Esophagus (tissue), 2 donors: ENCODE measurements around the gene TTC1. TPM values are rescaled to one million over a fixed set of nuclear protein-coding genes. Genes with fewer than 3 reads are reported as not detected.

Experiments
- H3K27ac ChIP-seq, 2 donors: one replicate each; pipeline ENCODE4 v1.5.1; 2013; ENCODE audit warnings: low read depth in 2 of 2, mild to moderate bottlenecking in 2 of 2, inconsistent platforms in 1 of 2, low read length in 1 of 2, moderate library complexity in 1 of 2
- H3K27me3 ChIP-seq, 2 donors: one replicate each; pipeline ENCODE4 v1.6.1; 2013; ENCODE audit warnings: low read length in 2 of 2, control low read depth in 1 of 2, mild to moderate bottlenecking in 1 of 2; ENCODE audit not compliant: insufficient read depth in 2 of 2, control insufficient read depth in 1 of 2
- H3K36me3 ChIP-seq, 2 donors: one replicate each; pipeline ENCODE4 v1.6.1; 2013; ENCODE audit warnings: low read length in 1 of 2; ENCODE audit not compliant: control insufficient read depth in 2 of 2, insufficient read depth in 2 of 2
- H3K4me1 ChIP-seq, 2 donors: one replicate each; pipeline ENCODE4 v1.6.1; 2013; ENCODE audit warnings: low read length in 1 of 2; ENCODE audit not compliant: control insufficient read depth in 2 of 2, insufficient read depth in 2 of 2
- H3K4me3 ChIP-seq, 2 donors: one replicate each; pipeline ENCODE4 v1.5.1; 2013; ENCODE audit warnings: low read length in 2 of 2, mild to moderate bottlenecking in 2 of 2, low read depth in 1 of 2, moderate library complexity in 1 of 2
- H3K9me3 ChIP-seq, 2 donors: one replicate each; pipeline ENCODE4 v1.6.1; 2013; ENCODE audit warnings: mild to moderate bottlenecking in 2 of 2, low read depth in 1 of 2, low read length in 1 of 2, moderate library complexity in 1 of 2; ENCODE audit not compliant: control insufficient read depth in 2 of 2, insufficient read depth in 1 of 2
- WGBS, 2 donors: extraction: QIAGEN DNeasy Blood & Tissue Kit; methylation state at CpG; one replicate each; pipeline ENCODE4 v1.1.7; 2013; 5-methylcytosine and 5-hydroxymethylcytosine counted together
- polyA plus RNA-seq, 2 donors: library from polyadenylated mRNA; stranded (reverse); fragments of 200-250 nt; gene quantifications; one replicate each; pipeline ENCODE4 v1.2.3, GENCODE V29; 2013
- donor health status: healthy with polysubstance abuse.
- donor health status: Bipolar disorder and iron deficiency.

The TTC1 gene
- polyA plus RNA-seq, 2 donors: 16.7 to 32.9 TPM

GRCh38 chr5:160090059-160090458 lies 81.1 kb downstream of the TTC1 start:
- H3K36me3 ChIP-seq: peaks cover 5 to 12% of the 10 kb centered on the region in 2 donors
- WGBS, 2 donors: 79 to 85% methylated on average over 1 of the region's 1 CpG
- H3K9me3 ChIP-seq: no peaks in the 10 kb centered on the region
- H3K27me3 ChIP-seq: no peaks in the 10 kb centered on the region
- no peak overlapping the region for H3K27ac ChIP-seq
- no peaks in the 10 kb centered on the region for H3K4me1 ChIP-seq
- no peak overlapping the region for H3K4me3 ChIP-seq

GRCh38 chr5:160092514-160092913 lies 83.6 kb downstream of the TTC1 start:
- no peaks in the 10 kb centered on the region for H3K27me3 ChIP-seq
- H3K9me3 ChIP-seq: no peaks in the 10 kb centered on the region
- H3K27ac ChIP-seq: no peak overlapping the region
- no peak overlapping the region for H3K4me3 ChIP-seq
- no peaks in the 10 kb centered on the region for H3K4me1 ChIP-seq
- WGBS, 2 donors: 88 to 92% methylated on average over 7 of the region's 7 CpGs
- peaks cover 5 to 12% of the 10 kb centered on the region in 2 donors for H3K36me3 ChIP-seq

- H3K4me3 ChIP-seq: no peak overlapping the region
- H3K27me3 ChIP-seq: no peaks in the 10 kb centered on the region
- WGBS, 2 donors: 88 to 91% methylated on average over 11 of the region's 11 CpGs
- H3K4me1 ChIP-seq: no peaks in the 10 kb centered on the region
- no peaks in the 10 kb centered on the region for H3K9me3 ChIP-seq
- H3K36me3 ChIP-seq: peaks cover 5 to 12% of the 10 kb centered on the region in 2 donors
- no peak overlapping the region for H3K27ac ChIP-seq
These were observed 84.2 kb downstream of the TTC1 start for GRCh38 chr5:160092960-160093707.

GRCh38 chr5:160096178-160096577 lies 87.2 kb downstream of the TTC1 start:
- Histone ChIP-seq H3K36me3 (peaks cover 5 to 12% of the 10 kb centered on the region in 2 donors), H3K27ac (no peak overlapping the region), H3K4me3 (no peak overlapping the region), H3K9me3 (no peaks in the 10 kb centered on the region), H3K27me3 (no peaks in the 10 kb centered on the region), H3K4me1 (no peaks in the 10 kb centered on the region)
- WGBS, 2 donors: 86 to 95% methylated on average over 2 of the region's 2 CpGs

- H3K36me3 ChIP-seq: peaks cover 0 to 5% of the 10 kb centered on the region in 2 donors
- H3K4me3 ChIP-seq: no peak overlapping the region
- H3K27ac ChIP-seq: no peak overlapping the region
- H3K4me1 ChIP-seq: no peaks in the 10 kb centered on the region
- 82 to 86% methylated on average over 4 of the region's 4 CpGs for WGBS, 2 donors
- H3K9me3 ChIP-seq: no peaks in the 10 kb centered on the region
- H3K27me3 ChIP-seq: no peaks in the 10 kb centered on the region
These were observed 89.1 kb downstream of the TTC1 start for GRCh38 chr5:160097991-160098390.

- Histone ChIP-seq H3K9me3 (no peaks in the 10 kb centered on the region), H3K4me3 (no peak overlapping the region), H3K27me3 (no peaks in the 10 kb centered on the region), H3K36me3 (peaks cover 0 to 2% of the 10 kb centered on the region in 2 donors), H3K27ac (peak overlapping the region; percentile 4 to 42), H3K4me1 (no peaks in the 10 kb centered on the region)
- WGBS, 2 donors: 64 to 71% methylated on average over 4 of the region's 4 CpGs
These were observed 96.9 kb downstream of the TTC1 start for GRCh38 chr5:160105686-160106360.

- Histone ChIP-seq H3K36me3 (peaks cover 0 to 7% of the 10 kb centered on the region in 2 donors), H3K27me3 (no peaks in the 10 kb centered on the region), H3K27ac (no peak overlapping the region), H3K4me3 (no peak overlapping the region), H3K9me3 (no peaks in the 10 kb centered on the region), H3K4me1 (no peaks in the 10 kb centered on the region)
- WGBS, 2 donors: 93 to 98% methylated on average over 2 of the region's 2 CpGs
These were observed 99.2 kb downstream of the TTC1 start for GRCh38 chr5:160108124-160108523.

Other genes with a start within 250 kb of the TTC1 start
- under 1 TPM; 0.04 to 0.08 TPM for gene ADRA1B, start 92.7 kb upstream of the TTC1 start, polyA plus RNA-seq
- gene PWWP2A, start 110.3 kb downstream of the TTC1 start, polyA plus RNA-seq: 1 to 10 TPM; 4.8 to 5.4 TPM
- gene FABP6, start 220.4 kb downstream of the TTC1 start, polyA plus RNA-seq: 1 to 10 TPM; 1.1 to 1.8 TPM